T-helper 2 cell (primary cell): ENCODE measurements around the gene SHISA9.

Experiments
- DNase-seq, 5 experiments: peaks; one replicate each; pipeline versions ENCODE4 v3.0.0 to v3.0.0-alpha.2; 2012 to 2022

Gene SHISA9

GRCh38 chr16:13127144-13127543 is 225.7 kb downstream of the SHISA9 start:
- no peak for DNase-seq

GRCh38 chr16:13130586-13130985 is 229.2 kb downstream of the SHISA9 start:
- DNase-seq: no peak

- no peak for DNase-seq
These were observed 233.4 kb downstream of the SHISA9 start for GRCh38 chr16:13134836-13135235.

GRCh38 chr16:13136901-13137300 is 235.5 kb downstream of the SHISA9 start:
- DNase-seq: no peak

GRCh38 chr16:13138528-13138927 is 237.1 kb downstream of the SHISA9 start:
- DNase-seq: no peak

- no peak for DNase-seq
These were observed 238.4 kb downstream of the SHISA9 start for GRCh38 chr16:13139661-13140241.

- DNase-seq: no peak
These were observed 242.2 kb downstream of the SHISA9 start for GRCh38 chr16:13143551-13143950.

- DNase-seq: no peak
These were observed 245.4 kb downstream of the SHISA9 start for GRCh38 chr16:13146829-13147228.

GRCh38 chr16:13148294-13148693 is 246.9 kb downstream of the SHISA9 start:
- no peak for DNase-seq

- no peak for DNase-seq
These were observed 247.4 kb downstream of the SHISA9 start for GRCh38 chr16:13148836-13149235.

GRCh38 chr16:13150181-13150885 is 248.9 kb downstream of the SHISA9 start:
- no peak for DNase-seq

GRCh38 chr16:13153696-13154095 is 252.3 kb downstream of the SHISA9 start:
- no peak for DNase-seq

GRCh38 chr16:13154799-13155198 is 253.4 kb downstream of the SHISA9 start:
- no peak for DNase-seq

- no peak for DNase-seq
These were observed 254.0 kb downstream of the SHISA9 start for GRCh38 chr16:13155377-13155776.

GRCh38 chr16:13155780-13156179 is 254.4 kb downstream of the SHISA9 start:
- DNase-seq: no peak

GRCh38 chr16:13157082-13157481 is 255.7 kb downstream of the SHISA9 start:
- no peak for DNase-seq

GRCh38 chr16:13158427-13158826 is 257.0 kb downstream of the SHISA9 start:
- DNase-seq: no peak

- DNase-seq: no peak
These were observed 263.6 kb downstream of the SHISA9 start for GRCh38 chr16:13165024-13165423.

- DNase-seq: no peak
These were observed 266.7 kb downstream of the SHISA9 start for GRCh38 chr16:13168091-13168572.

GRCh38 chr16:13171313-13171712 is 269.9 kb downstream of the SHISA9 start:
- DNase-seq: no peak

- DNase-seq: no peak
These were observed 275.3 kb downstream of the SHISA9 start for GRCh38 chr16:13176711-13177110.

- no peak for DNase-seq
These were observed 276.9 kb downstream of the SHISA9 start for GRCh38 chr16:13178318-13178717.

- no peak for DNase-seq
These were observed 280.0 kb downstream of the SHISA9 start for GRCh38 chr16:13181432-13181831.

- no peak for DNase-seq
These were observed 285.4 kb downstream of the SHISA9 start for GRCh38 chr16:13186813-13187212.

- DNase-seq: no peak
These were observed 287.9 kb downstream of the SHISA9 start for GRCh38 chr16:13189250-13189649.
